Stimulated activated CD4-positive, alpha-beta T cell treated with anti-CD3 and anti-CD28 coated beads, Interleukin-15, amount 100 ng/mL, for 48 hours (primary cell): Measurements from ENCODE around the gene GPR137C.

Experiments
- DNase-seq, 2 donors: peaks; one replicate each; pipeline ENCODE4 v3.0.0-alpha.2; 2020; ENCODE audit warnings: low read depth in 2 of 2

The GPR137C gene, protein sequence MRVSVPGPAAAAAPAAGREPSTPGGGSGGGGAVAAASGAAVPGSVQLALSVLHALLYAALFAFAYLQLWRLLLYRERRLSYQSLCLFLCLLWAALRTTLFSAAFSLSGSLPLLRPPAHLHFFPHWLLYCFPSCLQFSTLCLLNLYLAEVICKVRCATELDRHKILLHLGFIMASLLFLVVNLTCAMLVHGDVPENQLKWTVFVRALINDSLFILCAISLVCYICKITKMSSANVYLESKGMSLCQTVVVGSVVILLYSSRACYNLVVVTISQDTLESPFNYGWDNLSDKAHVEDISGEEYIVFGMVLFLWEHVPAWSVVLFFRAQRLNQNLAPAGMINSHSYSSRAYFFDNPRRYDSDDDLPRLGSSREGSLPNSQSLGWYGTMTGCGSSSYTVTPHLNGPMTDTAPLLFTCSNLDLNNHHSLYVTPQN

DNA sequence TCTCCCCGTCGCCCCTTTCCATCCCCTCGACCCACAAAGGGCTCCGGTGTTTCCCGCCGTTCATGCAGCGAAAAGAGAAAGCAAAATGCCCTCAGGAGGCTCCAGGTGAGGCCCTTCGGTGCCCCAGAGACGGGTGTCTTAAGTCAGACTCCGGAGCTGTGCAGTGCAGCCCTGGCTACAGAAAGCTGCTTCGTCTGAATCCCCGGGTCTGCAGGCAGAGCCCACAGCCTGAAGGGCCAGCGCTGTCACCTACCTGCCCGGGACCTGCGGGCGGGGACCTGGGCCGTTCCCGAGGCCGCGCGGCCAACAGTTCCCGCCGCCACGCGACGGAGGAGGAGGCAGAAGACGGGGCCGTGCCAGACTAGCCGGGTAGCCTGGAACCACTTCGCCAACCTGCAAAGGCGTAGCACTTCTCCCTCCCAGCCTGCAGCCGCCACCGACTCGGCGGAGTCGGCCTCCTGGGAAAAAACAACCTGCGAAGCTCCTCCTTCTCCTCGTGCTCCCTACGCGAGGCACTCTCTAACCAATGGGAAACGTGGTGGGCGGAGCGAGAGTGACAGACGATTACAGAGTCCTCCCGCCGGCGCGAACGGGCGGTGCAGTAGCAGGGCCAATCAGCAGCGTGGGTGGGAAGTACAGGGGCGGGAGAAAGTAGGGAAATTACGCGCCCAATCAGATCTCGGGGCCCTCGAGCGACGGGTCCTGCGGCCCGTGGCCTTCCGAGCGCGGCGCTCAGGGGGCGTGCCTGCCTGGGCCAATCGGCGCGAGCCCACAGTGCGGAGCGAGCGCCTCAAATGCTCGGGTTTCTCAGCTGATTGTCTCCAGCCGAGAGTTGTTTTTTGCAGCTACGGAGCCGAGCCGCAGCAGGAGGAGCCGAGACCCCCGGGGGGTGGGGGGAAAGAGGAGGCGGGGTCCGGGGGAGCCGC is at the start of gene GPR137C, which contains the start of gene TXNDC16:
TSS of gene GPR137C (plus strand) at position 774 of the 926 bp plus-strand sequence. CDS start 312 bp downstream, outside the sequence.
TSS of gene TXNDC16 (minus strand) at position 443 of the 926 bp plus-strand sequence. CDS start 8,948 bp downstream, outside the sequence.
- peak; percentile 100 for DNase-seq

DNA sequence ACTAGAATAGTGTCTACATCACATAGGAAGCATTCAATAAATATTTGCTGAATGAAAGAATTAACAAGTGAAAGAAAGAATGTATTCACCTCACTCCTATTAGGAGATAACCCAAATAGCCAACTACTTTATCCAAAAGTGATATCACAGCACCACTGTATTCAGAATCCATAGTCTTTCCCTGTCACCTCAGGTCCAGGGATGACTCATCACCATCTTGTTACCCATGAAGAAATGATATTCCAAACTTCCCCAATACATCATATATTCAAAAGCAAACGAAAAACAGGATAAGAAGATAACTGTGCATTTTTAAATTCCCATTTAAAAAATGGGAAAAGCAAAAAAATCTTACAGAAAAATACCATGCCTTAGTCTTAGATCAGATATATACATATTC is 39.4 kb upstream of the GPR137C start:
- no peak for DNase-seq

DNA sequence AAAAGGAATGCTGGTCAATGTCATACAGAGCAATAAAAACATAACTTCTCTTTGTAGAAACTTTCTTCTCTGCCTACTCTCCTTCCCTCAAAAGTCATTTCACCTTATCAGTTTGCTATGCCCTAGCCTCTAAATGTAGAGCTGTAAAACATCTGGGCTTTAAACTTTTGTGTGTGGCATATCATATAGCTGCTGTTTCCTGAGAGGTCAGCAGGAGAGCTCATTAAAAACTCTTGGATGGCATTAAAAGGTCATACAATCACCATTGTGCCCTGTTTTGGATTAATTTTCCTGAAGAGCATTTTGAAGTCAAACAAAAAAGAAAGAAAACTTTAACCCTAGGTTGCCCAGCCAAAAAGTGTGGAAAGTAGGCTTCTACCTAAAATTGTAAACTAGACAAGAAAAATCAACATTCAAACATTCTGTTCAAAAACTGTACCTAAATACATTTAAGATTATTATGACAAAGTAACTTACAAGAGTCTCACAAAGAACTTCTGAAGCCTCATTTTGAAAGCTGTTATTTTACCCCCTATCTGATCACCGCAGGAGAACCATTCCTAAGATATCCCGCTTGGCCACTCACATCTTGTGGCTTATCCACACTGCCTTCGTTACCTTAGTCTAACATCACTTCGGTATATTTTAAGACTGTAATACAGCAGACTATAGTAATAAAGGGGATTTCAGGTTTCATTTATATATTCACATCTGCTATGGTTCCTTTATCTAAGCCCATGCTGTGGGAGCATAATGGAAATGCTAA is 38.4 kb upstream of the GPR137C start:
- no peak for DNase-seq

DNA sequence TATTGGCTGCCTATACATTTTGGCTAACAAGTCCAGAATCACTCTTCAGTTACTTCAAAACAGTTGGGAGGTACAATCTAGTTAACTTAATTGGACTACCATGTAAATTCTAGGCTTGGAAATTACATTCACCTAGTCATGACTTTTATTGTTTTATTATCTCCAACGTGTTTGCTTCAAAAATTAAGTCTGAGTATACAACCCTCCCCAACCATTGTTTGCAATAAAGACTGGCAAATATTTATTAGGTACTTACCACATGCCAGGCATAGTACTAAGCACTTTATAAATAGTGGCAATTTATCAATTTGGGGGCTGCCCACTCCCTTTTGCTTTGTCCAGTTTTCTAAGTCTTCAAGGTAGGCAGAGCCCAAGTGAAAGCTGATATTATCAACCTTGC is 30.6 kb upstream of the GPR137C start:
- no peak for DNase-seq

DNA sequence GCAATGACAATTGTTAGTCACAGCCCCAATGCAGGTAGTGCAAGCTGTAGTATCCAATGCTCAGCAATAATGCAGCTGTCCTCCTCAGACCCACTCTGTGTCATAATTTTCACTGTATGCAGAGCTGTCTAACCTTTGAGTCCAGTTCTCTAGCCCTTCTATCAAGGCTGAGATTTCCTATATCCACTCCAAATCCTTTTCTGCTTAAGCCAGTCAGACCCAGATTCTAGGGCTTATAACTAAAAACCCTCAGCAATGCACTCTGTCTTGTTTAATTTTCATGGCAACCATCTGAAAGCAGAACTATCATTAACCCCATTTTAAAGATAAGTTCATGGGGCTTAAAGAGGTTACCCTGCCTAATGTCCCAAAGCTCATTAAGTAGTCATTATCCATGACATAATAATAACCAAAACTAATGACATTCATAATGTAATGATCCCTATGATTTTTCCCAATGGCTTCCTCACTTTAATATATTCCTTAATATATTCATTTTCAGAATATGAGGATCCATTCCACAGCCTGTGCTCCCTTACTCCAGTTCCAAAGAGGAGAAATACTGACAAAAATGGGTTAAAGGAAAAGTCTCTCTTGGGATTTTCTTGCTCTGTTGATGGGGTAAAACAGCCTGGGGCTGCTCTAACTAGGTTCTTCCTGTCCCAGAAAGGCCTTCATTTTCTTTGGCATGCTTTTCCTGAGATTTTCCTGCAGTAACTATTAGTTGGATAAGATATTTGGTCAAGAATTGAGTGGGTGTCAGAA is 29.9 kb upstream of the GPR137C start:
- DNase-seq, result no peak

DNA sequence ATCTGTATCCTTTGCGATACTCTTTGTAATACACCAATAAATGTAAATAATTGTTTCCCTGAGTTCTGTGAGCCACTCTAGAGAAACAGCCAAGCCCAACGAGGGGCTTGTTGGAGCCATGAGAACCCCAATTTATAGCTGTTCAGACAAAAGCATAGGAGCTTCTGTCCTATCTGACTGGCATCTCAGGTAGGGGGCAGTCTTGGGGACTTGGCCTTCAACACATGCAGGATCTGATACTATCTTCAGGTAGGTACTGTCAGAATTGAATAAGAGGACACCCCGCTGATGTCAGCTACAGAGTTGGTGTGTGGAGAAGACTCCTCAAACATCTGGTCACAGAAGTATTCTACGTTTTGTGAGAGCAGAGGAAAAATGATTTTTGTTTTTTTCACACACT is 25.6 kb upstream of the GPR137C start:
- DNase-seq, result no peak

DNA sequence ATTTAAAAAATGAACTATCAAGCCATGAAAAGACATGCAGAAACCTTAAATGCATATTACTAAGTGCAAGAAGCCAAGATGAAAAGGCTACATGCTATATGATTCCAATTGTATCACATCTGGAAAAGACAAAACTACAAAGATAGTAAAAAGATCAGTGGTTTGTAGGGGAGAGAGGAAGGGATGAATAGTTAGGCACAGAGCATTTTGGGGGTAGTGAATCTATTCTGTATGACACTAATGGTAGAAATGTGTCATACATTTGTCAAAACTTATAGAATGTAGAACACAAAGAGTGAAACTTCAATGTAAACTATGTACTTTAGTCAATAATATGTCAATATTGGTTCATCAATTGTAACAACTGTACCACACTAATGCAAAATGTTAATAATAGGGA is 21.2 kb upstream of the GPR137C start:
- no peak for DNase-seq

DNA sequence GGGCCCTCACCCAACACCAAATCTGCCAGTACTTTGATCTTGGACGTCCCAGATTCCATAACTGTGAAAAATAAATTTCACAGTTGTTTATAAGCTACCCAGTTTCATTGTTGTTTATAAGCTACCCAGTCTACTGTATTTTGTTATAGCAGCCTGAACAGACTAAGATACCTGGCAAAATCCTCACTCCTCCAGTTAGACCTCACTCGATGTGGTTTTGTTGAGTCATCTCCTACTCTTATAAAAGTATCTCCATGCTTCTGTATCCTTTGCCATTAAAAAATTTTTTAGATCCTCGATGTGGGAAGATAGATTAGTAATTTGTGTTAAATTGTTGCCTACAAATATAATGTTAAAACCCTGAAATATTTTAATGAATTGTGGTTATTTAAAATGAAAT is 16.4 kb upstream of the GPR137C start:
- DNase-seq, result no peak

DNA sequence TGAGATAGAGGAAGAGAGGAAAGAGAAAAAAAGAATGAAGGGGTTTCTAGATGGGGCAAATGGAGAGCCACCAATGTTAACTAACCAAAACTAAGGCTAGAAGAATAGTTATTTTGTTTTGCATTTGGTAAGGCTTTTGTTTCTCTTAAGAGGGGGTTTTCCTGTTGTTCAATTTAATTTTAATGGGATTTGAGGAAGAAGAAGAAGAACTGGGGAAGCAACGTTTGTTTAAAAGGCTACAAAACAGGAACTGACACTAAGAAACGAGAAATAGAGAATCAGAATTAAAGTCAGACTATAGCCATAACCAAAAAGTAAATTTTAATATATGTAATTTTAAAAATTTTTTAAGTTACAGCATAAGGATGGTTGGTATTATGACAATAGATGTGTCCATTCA is 14.0 kb upstream of the GPR137C start:
- DNase-seq, result no peak

DNA sequence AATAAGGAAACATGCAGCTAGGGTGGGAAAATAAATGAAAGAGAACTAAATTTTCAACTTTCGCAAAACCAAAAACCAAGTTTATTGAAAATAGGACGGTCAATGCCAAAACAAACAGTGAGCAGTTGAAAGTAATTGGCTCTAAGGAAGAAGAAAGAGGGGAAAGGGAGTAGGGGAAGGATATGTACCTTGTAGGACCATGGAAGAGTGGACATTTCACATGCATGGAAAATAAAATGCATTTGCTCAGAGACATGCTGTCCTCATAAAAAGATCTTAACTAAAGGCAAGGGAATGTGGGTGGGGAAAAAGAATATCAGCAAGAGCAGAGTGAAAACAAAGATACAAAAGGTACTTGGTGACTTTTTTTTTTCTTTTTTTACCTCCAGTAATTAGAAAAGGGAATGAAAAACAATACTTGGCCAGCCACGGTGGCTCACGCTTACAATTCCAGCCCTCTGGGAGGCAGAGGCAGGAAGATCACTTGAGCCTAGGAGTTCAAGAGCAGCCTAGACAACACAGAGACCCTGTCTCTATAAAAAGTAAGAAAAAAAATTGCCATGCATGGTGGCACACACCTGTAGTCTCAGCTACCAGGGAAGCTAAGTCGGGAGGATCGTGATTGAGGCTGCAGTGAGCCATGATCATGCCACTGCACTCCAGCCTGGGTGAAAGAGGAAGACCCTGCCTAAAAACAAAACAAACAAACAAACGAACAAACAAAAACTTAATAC is 6.9 kb upstream of the GPR137C start:
- DNase-seq, result no peak

DNA sequence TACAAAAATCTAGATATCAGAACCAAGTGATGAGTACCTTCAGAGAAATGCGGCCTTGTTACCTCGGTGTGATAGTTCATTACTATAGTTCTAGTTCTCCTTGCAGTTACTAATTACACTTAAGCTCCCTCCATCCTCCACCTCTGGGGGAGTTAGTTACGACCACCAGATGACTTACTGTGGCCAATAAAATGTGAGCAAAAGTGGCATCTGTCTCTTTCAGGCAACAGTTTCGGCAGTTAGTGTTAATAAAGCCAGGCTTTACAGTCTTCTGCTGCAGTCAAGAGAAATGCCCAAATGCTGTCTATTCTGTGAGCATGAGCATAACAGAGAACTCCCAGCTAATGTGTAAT is 6.3 kb upstream of the GPR137C start:
- no peak for DNase-seq

DNA sequence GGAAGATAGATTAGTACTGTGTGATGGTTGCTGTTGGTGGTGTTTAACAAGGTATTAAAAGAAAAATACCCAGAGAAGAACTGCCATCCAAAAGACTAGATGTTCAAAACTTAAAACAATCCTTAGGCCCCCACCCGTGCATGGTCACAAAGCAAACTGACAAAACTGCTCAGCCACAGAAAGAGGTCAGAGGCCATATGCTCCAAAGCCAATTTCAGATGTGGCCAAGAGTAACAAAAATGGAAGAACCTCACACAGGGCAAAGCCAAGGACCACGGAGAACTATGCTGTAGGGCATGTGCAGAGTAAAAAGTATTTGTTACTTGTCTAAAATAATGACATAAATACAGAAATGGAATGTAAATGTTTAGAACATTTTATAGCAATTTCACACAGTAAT is 5.6 kb upstream of the GPR137C start:
- no peak for DNase-seq

DNA sequence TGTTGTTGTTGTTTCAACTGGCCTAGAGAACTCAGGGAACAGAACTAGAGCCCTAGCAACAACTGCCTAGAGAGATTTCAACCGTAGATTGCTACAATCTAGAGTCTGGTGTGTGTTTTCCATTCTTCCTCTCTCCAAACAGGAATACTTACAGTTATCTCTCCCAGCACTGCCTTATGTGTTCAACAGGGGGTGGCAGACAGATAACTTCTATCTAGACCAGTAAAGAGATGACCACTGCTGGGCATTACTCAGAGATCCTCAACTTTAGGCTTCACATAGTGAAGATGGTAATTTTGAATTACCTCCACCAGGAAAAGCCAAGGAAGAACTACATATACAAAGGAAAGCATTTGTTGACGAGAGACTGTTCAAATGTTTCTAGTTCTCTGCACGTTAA is 5.1 kb upstream of the GPR137C start:
- DNase-seq, result no peak

DNA sequence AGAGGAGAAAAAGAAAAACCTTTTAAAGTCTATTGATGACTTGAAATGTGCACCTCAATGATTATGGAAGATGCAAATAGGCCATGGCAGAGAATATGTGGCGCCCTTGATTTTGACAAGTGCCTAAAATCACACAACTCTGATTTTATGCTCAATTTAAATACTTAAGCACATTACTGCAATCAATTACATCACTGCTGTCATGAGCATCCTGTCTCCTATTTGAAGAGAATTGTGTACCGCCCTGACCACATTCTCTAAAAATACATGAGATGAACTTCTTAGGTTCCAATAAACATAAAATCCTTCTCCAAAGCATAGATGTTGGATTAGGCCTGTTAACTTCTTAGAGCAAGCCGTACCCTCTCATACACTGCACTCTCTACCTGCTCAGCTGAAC is 2.0 kb upstream of the GPR137C start:
- DNase-seq, result no peak

DNA sequence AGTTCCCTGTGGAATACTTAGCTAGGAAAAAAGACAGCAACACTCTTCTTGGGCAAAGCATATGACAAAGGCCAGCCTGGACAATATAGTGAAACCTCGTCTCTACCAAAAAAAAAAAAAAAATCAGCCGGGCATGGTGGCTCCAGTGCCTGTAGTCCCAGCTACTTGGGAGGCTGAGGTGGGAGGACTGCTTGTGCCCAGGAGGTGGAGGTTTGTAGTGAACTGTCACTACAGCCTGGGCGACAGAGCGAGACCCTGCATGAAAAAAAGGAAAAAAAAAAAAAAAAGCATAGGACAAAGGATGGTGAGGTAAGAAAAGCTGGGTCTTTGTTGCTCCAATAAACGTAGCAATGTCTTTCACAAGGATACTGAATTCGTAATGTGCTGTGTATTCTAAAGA is 1.4 kb upstream of the GPR137C start:
- DNase-seq, result no peak

DNA sequence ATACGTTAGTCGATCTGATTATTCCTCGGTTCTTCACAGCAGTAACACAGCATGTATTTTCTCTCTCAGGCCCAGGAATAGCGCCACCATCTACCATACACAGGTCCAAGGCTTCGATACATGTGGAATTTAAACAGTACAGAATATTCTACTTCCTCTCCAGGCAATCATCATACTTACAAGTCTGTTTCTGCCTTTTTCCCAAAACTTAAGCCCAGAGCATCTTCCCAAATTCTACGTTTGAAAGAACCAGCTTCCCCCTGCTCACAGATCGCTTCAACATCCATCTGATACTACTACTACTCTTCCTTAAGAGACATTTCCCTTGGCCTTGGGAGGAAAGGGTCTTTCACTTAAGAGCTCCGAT is 957 bp upstream of the GPR137C start:
- no peak for DNase-seq

DNA sequence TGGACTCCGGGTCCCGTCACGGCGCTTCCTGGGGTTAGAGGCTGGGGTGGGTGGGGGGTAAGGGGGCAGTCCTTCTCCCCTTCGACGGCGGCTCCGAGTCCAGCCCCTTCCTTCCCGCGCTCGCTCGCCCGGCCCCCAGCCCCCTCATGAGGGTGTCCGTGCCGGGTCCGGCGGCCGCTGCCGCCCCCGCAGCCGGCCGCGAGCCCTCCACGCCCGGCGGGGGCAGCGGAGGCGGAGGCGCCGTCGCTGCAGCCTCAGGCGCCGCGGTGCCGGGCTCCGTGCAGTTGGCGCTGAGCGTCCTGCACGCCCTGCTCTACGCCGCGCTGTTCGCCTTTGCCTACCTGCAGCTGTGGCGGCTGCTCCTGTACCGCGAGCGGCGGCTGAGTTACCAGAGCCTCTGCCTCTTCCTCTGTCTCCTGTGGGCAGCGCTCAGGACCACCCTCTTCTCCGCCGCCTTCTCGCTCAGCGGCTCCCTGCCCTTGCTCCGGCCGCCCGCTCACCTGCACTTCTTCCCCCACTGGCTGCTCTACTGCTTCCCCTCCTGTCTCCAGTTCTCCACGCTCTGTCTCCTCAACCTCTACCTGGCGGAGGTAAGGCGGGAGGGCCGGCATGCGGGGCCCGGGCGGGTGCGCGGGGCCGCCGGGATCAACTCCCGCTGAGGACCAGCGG is 500 bp downstream of the GPR137C start:
- DNase-seq, result peak; percentile 15 to 20

DNA sequence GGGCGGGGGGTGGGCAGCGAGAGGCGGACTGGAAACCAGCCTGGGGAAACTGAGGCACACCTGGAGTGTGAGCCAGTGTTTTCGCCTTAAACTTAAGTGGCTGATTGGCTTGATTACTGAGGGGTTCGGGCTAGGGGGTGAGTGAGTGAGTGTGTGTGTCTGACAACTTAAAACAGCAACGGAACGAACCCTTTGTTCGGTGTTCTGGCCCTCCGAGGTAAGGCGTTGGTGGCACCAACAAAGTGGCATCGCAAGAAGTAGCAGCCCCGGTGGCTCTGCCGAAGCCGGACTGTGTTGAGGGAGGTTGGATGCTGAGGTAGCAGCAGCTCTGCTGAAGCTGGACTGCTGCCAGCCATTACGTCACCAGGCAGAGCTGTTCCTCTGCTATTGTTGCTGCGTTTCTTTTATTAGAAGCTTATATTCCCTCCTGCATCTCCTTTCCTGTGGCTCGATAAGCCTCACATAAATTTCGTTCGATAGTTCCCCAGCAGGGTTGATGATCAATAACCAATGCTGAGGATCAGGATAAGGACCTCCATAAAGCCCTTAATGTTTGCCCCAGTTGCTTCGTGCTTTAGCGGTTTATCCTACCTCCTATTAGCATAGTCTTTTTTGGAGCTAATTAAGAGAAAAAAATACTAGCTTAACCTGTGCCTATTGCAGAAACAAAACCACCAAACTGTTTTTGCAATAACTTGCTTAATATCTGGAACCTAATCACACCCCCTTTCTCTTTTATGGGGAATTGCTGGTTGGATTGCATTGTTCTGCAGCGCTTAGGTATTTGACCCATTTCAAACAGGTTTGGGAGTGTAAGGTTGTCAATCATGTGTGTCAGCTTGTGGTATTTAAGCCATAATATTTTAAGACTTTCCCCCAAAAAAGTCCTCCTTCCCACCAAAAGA is 1.3 kb downstream of the GPR137C start:
- peak; percentile 58 to 65 for DNase-seq

DNA sequence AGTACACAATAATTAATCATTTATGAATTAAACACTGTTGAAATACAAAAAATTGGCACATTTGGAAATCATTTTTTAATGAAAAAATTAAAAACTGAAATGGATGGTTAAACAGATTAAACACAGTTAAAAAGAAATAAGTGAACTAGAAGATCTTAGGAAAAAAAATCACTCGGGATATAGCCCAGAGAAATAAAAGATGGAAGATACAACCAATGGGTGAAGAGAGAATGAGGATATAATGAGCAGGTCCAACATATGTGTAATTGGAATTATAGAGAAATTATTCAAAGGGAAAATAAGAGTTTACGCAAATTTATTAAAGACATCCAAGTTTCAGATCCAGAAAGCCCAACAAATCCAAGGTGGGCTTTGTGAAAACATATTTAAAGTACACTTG is 6.1 kb downstream of the GPR137C start:
- DNase-seq, result no peak
